ENCODE results near the gene TMPRSS6. TPM values are rescaled to one million over a fixed set of nuclear protein-coding genes. Genes with fewer than 3 reads are reported as not detected.

The TMPRSS6 gene
- total RNA-seq, 4 donors from 2014 or later = not detected

DNA sequence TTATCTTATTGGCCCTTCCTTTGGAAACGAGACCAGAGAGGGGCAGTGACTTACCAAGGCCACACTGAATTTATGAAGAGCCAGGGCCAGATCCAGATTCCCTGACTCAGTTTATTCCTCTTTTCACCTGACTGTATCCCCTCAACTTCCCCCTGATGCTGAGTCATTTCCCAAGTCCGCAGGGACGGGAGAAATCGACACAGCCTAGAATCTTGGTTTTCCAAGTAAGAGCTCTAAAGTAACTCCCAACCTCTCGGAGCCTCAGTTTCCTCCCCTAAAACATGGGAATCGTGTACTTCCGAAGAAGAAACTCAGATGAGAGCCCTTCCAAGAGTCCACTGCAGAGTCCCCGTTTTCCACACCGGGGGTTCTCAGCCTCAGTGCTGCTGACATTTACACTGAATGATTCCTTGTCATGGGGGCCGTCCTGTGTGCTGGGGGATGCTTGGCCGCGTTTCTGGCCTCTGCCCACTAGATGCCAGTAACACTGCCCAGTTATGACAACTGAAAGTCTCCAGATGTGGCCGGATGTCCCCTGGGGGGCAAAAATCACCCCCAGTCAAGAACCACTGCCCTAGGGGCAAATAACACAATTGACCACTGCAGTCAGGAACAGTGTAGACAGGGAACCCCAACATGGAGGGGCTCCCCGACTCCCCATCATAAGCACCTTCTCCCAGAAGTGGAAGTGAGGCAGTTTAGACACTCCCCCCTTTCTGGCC, 78.8 kb downstream of the TMPRSS6 start:
- DNase-seq (ENCODE audit: low spot score) (no peak), ATAC-seq (ENCODE audit: low FRiP score) (no peak)
- TF ChIP-seq CTCF (IDR thresholded peaks at IDR 0.05) = no peak

DNA sequence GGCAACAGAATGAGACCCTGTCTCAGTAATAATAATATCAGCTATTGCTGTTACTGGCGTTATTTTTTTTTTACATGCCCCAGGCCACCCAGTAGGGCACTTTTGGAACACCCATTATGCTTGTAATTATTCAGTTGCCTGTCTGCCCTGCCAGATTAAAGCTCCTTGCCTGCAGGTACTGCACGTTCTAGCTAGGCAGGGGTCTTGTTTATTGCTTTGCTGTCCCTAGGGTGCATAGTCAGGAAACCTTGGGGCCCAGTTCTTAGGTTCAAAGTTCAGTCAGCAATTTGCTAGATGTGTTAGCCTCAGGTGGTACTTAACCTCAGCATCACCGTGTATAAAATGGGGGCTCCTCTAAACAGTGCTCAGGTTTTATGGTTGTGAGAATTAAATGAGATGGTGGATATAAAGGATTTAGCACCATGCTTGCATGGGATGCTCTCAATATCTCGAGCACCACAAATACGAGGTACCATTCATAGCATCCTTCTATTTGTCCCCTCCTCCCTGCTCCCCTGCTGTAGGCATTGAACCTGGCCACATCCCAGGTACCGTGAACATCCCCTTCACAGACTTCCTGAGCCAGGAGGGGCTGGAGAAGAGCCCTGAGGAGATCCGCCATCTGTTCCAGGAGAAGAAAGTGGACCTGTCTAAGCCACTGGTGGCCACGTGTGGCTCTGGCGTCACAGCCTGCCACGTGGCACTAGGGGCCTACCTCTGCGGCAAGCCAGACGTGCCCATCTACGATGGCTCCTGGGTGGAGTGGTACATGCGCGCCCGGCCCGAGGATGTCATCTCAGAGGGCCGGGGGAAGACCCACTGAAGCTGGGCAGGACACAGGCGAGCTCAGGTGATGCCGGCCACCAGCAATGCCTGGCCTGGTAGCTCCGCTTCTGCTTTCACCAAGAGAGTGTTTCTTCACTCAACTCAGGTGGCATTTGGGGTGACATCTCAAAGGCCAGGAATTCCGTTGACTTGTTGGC, 80.5 kb downstream of the TMPRSS6 start:
- ATAC-seq (ENCODE audit: low FRiP score) = no peak
- no peak for TF ChIP-seq CTCF (IDR thresholded peaks at IDR 0.05)
- DNase-seq (ENCODE audit: low spot score) = no peak

DNA sequence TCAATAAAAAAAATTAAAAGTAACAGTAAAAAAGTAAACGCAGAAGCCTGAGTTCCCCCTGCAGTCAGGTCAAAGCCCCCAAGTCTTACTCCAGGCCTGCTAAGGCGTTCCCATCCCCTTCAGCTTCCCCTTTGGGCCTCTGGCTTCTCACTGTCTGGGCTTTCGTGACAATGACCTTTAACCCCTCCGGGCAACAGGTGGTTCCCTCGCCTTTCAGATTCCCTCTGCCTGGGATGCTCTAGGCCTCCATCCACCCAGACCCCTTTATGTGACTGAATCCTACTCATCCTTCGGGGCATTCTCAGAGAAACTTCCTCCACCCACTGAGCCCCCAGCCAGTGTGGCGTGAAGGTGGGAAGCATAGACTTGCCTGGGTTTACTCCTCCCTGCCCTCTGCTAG, 82.0 kb downstream of the TMPRSS6 start:
- DNase-seq (ENCODE audit: low spot score) (no peak), ATAC-seq (ENCODE audit: low FRiP score) (no peak)
- TF ChIP-seq CTCF (IDR thresholded peaks at IDR 0.05) = no peak

GRCh38 chr22:37026325-37026724, 83.2 kb downstream of the TMPRSS6 start:
- TF ChIP-seq CTCF (IDR thresholded peaks at IDR 0.05) = no peak
- DNase-seq (ENCODE audit: low spot score) (no peak), ATAC-seq (ENCODE audit: low FRiP score) (no peak)

- DNase-seq (ENCODE audit: low spot score) (no peak), ATAC-seq (ENCODE audit: low FRiP score) (no peak)
- no peak for TF ChIP-seq CTCF (IDR thresholded peaks at IDR 0.05)
These were observed 83.9 kb downstream of the TMPRSS6 start for GRCh38 chr22:37025500-37026070.

DNA sequence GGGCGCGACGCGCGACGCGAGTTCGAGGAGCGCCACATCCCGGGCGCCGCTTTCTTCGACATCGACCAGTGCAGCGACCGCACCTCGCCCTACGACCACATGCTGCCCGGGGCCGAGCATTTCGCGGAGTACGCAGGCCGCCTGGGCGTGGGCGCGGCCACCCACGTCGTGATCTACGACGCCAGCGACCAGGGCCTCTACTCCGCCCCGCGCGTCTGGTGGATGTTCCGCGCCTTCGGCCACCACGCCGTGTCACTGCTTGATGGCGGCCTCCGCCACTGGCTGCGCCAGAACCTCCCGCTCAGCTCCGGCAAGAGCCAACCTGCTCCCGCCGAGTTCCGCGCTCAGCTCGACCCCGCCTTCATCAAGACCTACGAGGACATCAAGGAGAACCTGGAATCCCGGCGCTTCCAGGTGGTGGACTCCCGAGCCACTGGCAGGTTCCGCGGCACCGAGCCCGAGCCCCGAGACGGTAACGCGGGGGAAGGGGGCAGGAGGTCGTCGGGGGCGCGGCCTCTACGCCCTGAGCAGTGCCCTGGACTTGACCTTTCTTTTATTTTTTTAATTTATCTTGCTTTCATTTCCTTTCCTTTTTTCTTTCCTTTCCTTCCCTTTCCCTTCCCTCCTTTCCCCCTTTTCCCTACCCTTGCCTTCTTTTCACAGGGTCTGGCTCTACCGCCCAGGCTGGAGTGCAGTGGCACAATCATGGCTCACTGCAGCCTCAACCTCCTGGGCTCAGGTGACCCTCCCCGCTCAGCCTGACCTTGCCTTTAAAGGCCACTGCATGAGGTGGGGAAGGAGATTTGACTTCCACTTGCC, 85.0 kb downstream of the TMPRSS6 start:
- DNase-seq (ENCODE audit: low spot score) = no peak
- no peak for TF ChIP-seq CTCF (IDR thresholded peaks at IDR 0.05)
- ATAC-seq (ENCODE audit: low FRiP score) = no peak

Data from omental fat pad (tissue), 4 donors.